HEK293 (cell line): ENCODE measurements around the gene FOXM1.
A peak's percentile ranks its signal among the peaks of the same experiment; 100 is the strongest.

Source experiments
- CTCF ChIP-seq: fragments of 450-650 bp; formaldehyde crosslinking; IDR thresholded peaks from 2 replicates; pipeline ENCODE4 v1.5.1; 2016; ENCODE audit warnings: missing biosample characterization, missing genetic modification characterization
- REST ChIP-seq: fragments of 450-650 bp; formaldehyde crosslinking; IDR thresholded peaks from 2 replicates; pipeline ENCODE4 v1.5.1; 2016; ENCODE audit warnings: missing biosample characterization, missing genetic modification characterization
- ZNF10 ChIP-seq: fragments of 450-650 bp; formaldehyde crosslinking; IDR thresholded peaks from 2 replicates; pipeline ENCODE4 v1.5.1; 2017; ENCODE audit warnings: missing biosample characterization, missing genetic modification characterization
- ZNF239 ChIP-seq: fragments of 450-650 bp; formaldehyde crosslinking; IDR thresholded peaks from 2 replicates; pipeline ENCODE4 v1.5.1; 2016; ENCODE audit warnings: missing biosample characterization, missing genetic modification characterization
- ZNF302 ChIP-seq: fragments of 450-650 bp; formaldehyde crosslinking; IDR thresholded peaks from 2 replicates; pipeline ENCODE4 v1.5.1; 2016; ENCODE audit warnings: missing biosample characterization, missing genetic modification characterization, low read depth
- ZNF514 ChIP-seq: fragments of 450-650 bp; formaldehyde crosslinking; IDR thresholded peaks from 2 replicates; pipeline ENCODE4 v1.5.1; 2016; ENCODE audit warnings: missing biosample characterization, missing genetic modification characterization
- ZNF580 ChIP-seq: fragments of 450-650 bp; formaldehyde crosslinking; IDR thresholded peaks from 2 replicates; pipeline ENCODE4 v1.5.1; 2016; ENCODE audit warnings: missing biosample characterization, missing genetic modification characterization

GRCh38 chr12:2812290-2813213 is 64.4 kb downstream of the FOXM1 start, which contains the start of gene ITFG2:
- TF ChIP-seq REST (tag by site-specific recombination) (0 out of 2 replicates have a peak, but pooled peaks have one; percentile 18), CTCF (tag by site-specific recombination) (peak; percentile 35; the same call in 1 of the 2 replicates), ZNF239 (tag by site-specific recombination) (no peak), ZNF580 (tag by site-specific recombination) (peak; percentile 93), ZNF514 (no peak), ZNF10 (tag by site-specific recombination) (peak; percentile 86; the same call in 1 of the 2 replicates), ZNF302 (no peak)
